Brain microvascular endothelial cell (primary cell): ENCODE data around the gene C19orf47.

Experiments used
- DNase-seq: peaks from one replicate; pipeline ENCODE4 v3.0.0-alpha.2; 2020
- H3K27ac ChIP-seq: fragments of 250-450 bp; sonication (Bioruptor Pico); 2 replicates; pipeline ENCODE4 v1.5.1; 2020; ENCODE audit warnings: mild to moderate bottlenecking, moderate library complexity
- H3K27me3 ChIP-seq: fragments of 250-450 bp; sonication (Bioruptor Pico); replicated peaks from 2 replicates; pipeline ENCODE4 v1.5.1; 2020; ENCODE audit warnings: mild to moderate bottlenecking
- H3K36me3 ChIP-seq: fragments of 250-450 bp; sonication (Bioruptor Pico); replicated peaks from 2 replicates; pipeline ENCODE4 v1.5.1; 2020; ENCODE audit warnings: mild to moderate bottlenecking
- H3K4me3 ChIP-seq: 2 replicates; pipeline ENCODE4 v1.5.1; 2011; ENCODE audit warnings: low read depth, mild to moderate bottlenecking, control low read depth, low read length, moderate library complexity
- in situ Hi-C: cut with HindIII; loops from 2 replicates; pipeline ENCODE4 v1.10.0; 2017; ENCODE audit warnings: low sequenced_read_pairs, low pct_ligation_motif_present
- TF ChIP-seq, protein P1 (sequence below): IDR thresholded peaks from 2 replicates; pipeline ENCODE4 v1.5.1; 2011; ENCODE audit warnings: low read depth, mild to moderate bottlenecking, moderate library complexity, low read length, control low read depth, inconsistent platforms; ENCODE audit errors: missing control alignments

The C19orf47 gene, protein sequence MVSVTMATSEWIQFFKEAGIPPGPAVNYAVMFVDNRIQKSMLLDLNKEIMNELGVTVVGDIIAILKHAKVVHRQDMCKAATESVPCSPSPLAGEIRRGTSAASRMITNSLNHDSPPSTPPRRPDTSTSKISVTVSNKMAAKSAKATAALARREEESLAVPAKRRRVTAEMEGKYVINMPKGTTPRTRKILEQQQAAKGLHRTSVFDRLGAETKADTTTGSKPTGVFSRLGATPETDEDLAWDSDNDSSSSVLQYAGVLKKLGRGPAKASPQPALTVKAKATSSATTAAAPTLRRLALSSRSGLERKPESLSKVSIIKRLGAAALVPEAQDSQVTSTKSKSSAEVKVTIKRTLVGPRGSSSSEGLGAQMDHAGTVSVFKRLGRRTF

DNA sequence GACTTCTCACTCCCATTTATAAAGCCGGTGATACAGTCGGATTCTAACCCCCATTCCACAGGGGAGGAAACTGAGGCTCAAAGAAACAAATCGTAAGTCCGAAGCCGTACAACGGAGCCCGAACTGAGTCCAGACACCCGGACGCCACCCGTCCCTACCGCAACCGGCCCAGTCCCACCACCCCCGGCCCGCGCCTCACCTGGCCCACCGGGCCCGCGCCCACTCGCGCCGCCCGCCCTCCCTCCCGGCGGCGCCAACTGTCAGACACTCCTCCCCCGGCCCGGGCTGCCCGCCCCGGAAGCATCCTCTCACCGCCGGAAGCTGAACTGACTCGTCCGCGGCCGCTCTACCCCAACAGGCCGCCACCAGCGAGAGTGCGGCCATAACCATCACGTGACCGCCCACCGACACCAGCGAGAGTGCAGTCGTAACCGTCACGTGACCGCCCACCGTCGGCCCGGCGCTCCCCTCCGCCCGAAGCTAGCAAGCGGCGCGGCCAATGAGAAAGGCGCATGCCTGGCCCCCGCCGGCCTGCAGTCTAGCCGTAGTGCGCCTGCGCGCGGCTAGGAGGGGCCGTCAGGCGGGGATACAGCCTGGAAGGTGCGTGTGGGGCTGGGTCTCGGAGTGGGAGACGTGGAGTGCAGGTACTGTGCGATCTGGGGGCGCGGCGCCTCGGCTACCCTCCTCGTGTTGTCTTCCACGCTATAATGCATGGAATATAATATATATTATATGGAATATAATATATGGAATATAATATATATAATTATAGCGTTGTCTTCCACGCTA, at the start of gene C19orf47, which contains the start of gene PLD3:
TSS of gene C19orf47 (minus strand) at position 273 of the 789 bp plus-strand sequence. CDS start 6,540 bp downstream, outside the sequence.
TSS of gene PLD3 (plus strand) at position 571 of the 789 bp plus-strand sequence. CDS start 17,789 bp downstream, outside the sequence.
- in situ Hi-C loops: no loop called here
- Histone ChIP-seq H3K4me3 (peak within 1 kb of the TSS; percentile 74), H3K27me3 (no peaks in the 10 kb centered on the region), H3K36me3 (no peaks in the 10 kb centered on the region), H3K27ac (peak within 1 kb of the TSS; percentile 56)
- DNase-seq: peak; percentile 99
- TF ChIP-seq, protein P1, sequence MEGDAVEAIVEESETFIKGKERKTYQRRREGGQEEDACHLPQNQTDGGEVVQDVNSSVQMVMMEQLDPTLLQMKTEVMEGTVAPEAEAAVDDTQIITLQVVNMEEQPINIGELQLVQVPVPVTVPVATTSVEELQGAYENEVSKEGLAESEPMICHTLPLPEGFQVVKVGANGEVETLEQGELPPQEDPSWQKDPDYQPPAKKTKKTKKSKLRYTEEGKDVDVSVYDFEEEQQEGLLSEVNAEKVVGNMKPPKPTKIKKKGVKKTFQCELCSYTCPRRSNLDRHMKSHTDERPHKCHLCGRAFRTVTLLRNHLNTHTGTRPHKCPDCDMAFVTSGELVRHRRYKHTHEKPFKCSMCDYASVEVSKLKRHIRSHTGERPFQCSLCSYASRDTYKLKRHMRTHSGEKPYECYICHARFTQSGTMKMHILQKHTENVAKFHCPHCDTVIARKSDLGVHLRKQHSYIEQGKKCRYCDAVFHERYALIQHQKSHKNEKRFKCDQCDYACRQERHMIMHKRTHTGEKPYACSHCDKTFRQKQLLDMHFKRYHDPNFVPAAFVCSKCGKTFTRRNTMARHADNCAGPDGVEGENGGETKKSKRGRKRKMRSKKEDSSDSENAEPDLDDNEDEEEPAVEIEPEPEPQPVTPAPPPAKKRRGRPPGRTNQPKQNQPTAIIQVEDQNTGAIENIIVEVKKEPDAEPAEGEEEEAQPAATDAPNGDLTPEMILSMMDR: no peak

DNA sequence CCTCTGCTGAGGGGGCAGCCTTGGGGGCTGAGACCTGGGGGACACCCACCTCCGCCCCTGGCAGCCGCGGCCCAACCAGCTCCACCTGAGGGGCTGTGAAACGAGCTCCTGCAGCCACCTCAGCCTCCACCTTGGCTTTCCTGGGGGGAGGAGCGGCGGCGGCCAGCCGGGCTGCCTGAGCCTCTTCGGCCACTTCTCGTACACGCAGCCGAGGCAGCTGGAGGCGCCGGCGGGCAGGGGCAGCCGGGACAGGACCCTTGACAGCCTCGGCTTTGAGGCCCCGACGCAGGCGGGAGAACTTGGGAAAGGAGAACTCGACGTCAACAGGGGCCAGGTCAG, 49.3 kb upstream of the C19orf47 start:
- TF ChIP-seq, protein P1: no peak
- in situ Hi-C loops: no loop called here
- DNase-seq: no peak
- H3K36me3 ChIP-seq: no peaks in the 10 kb centered on the region
- no peaks in the 10 kb centered on the region for H3K27me3 ChIP-seq
- H3K4me3 ChIP-seq: no peak overlapping the region
- H3K27ac ChIP-seq: no peak overlapping the region

DNA sequence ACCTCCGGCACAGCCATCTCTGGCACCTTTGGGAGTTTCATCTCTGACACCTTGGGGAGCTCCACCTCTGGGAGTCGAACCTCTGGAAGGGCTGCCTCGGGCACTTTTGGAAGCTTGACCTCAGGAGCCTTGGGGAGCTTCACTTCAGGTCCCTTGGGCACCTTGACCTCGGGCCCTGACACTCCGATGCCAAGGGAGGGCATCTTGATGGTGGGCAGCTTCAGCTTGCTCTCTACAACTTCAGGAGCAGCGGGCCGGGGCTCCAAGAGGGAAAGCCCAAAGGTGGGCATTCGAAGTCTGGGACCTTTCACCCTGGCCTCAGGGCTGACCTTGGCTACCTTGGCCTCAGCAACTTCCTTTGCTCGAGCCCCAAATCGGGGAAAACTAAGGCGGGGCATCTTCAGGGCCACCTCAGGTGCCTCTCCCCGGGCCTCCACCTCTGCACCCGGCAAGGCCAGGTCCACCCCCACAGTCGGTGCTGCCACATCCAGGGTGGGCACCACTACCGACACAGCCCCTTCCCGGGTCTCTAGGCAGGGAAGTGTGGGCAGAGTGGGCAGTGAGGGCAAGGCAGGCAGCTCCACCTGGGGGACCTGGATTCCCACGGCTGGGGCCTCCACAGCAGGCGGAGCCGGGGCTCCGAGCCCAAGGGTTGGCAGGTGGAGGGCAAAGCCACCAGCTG, 48.8 kb upstream of the C19orf47 start:
- in situ Hi-C loops: no loop called here
- Histone ChIP-seq H3K27me3 (no peaks in the 10 kb centered on the region), H3K36me3 (no peaks in the 10 kb centered on the region), H3K27ac (no peak overlapping the region), H3K4me3 (no peak overlapping the region)
- TF ChIP-seq, protein P1: no peak
- DNase-seq: no peak

DNA sequence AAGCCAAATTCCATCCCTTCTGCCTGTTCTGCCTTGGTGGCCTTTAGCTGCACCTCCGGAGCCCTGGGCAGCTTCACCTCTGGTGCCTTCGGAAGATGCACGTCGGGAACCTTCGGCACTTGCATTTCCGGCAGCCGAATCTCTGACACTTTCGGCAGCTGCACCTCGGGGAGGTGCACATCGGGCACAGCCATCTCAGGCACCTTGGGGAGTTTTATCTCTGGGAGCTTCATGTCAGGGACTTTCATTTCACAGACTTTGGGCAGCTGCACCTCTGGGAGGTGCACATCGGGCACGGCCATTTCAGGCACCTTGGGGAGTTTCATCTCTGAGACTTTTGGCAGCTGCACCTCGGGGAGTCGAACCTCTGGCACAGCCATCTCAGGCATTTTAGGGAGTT, 47.8 kb upstream of the C19orf47 start:
- Histone ChIP-seq H3K27ac (no peak overlapping the region), H3K4me3 (no peak overlapping the region), H3K36me3 (no peaks in the 10 kb centered on the region), H3K27me3 (no peaks in the 10 kb centered on the region)
- DNase-seq: no peak
- TF ChIP-seq, protein P1: no peak
- in situ Hi-C loops: no loop called here

DNA sequence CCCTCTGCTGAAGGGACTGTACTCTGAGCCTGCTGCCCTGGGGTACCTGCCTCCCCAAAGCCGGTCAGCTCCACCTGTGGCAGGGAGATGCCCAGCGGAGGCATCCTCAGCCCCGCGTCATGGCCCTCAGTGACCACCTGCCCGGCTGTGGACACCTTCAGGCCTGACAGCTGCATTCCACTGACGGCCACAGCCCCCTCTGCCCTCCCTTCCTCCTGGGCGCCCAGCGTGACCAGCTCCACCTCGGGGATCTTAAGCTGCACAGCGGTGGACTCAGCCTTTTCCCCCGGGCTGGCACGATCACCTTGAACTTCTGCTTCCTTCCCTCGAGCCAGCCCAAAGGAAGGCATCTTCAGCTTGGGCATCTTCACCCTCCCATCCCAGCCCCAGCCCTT, 46.6 kb upstream of the C19orf47 start:
- Histone ChIP-seq H3K27ac (no peak overlapping the region), H3K4me3 (no peak overlapping the region), H3K36me3 (no peaks in the 10 kb centered on the region), H3K27me3 (no peaks in the 10 kb centered on the region)
- in situ Hi-C loops: no loop called here
- DNase-seq: no peak
- TF ChIP-seq, protein P1: no peak
